SH-SY5Y (cell line): Measurements from ENCODE around the gene DAGLA.

ENCODE experiments used
- GATA2 ChIP-seq: IDR thresholded peaks from 2 replicates; pipeline ENCODE4 v1.6.1; 2011; ENCODE audit warnings: mild to moderate bottlenecking, low read depth, low read length
- GATA3 ChIP-seq: IDR thresholded peaks from 2 replicates; pipeline ENCODE4 v1.6.1; 2011; ENCODE audit warnings: low read depth, mild to moderate bottlenecking, low read length, moderate library complexity

GRCh38 chr11:61698173-61698948, 18.2 kb downstream of the DAGLA start:
- TF ChIP-seq GATA2 = no peak
- TF ChIP-seq GATA3 = no peak
